ENCODE data around the gene SOBP. TPM values are rescaled to one million over a fixed set of nuclear protein-coding genes. Genes with fewer than 3 reads are reported as not detected.

The SOBP gene
- total and polyA plus RNA-seq, 2 experiments from 2014 or later = 1.5 to 3.0 TPM

DNA sequence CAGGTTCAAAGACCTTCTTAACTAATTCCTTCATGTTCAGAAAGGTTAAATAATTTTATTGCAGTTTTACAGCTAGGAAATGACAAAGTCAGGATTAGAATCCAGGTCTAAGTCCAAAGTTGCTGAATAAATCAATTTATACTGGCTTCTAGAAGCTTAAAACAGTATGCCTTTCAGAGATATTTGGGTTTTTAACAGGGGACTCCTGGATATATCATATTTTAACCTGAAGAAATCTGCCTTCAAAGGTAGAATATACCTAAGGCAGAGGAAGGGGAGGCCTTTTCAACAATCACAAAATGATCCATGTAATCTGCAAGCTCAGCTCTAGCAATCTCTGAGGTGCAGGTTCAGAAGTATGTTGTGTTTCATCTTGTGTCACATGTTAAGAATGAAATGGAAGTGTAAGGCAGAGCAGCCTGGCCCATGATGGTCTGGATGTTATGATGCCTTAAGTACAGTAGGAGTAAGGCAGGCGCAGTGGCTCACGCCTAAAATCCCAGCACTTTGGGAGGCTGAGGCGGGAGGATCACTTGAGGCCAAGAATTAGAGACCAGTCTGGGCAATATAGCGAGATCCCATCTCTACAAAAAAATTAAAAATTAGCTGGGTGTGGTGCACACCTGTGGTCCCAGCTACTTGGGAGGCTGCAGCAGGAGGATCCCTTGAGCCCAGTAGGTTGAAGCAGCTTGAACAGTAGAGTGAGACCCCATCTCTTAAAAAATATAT lies 123.9 kb downstream of the SOBP start (continued):
- TF ChIP-seq EZH2phosphoT487 (IDR thresholded peaks at IDR 0.05; ENCODE audit: unreplicated experiment) (no peak), ZNF331 (CRISPR knock-in tag; IDR thresholded peaks at IDR 0.05; ENCODE audit: low read depth) (no peak), NANOG (IDR thresholded peaks at IDR 0.05; ENCODE audit: borderline replicate concordance) (no peak), STAT1 (IDR thresholded peaks at IDR 0.05; ENCODE audit: unreplicated experiment) (no peak), POLR2AphosphoS5 (IDR thresholded peaks at IDR 0.05; ENCODE audit: low read depth) (no peak)
- TF ChIP-seq, protein P1, sequence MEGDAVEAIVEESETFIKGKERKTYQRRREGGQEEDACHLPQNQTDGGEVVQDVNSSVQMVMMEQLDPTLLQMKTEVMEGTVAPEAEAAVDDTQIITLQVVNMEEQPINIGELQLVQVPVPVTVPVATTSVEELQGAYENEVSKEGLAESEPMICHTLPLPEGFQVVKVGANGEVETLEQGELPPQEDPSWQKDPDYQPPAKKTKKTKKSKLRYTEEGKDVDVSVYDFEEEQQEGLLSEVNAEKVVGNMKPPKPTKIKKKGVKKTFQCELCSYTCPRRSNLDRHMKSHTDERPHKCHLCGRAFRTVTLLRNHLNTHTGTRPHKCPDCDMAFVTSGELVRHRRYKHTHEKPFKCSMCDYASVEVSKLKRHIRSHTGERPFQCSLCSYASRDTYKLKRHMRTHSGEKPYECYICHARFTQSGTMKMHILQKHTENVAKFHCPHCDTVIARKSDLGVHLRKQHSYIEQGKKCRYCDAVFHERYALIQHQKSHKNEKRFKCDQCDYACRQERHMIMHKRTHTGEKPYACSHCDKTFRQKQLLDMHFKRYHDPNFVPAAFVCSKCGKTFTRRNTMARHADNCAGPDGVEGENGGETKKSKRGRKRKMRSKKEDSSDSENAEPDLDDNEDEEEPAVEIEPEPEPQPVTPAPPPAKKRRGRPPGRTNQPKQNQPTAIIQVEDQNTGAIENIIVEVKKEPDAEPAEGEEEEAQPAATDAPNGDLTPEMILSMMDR (conservative IDR thresholded peaks at IDR 0.05; ENCODE audit: low read depth in 2 of 2) = no peak
- TF ChIP-seq, protein P2, sequence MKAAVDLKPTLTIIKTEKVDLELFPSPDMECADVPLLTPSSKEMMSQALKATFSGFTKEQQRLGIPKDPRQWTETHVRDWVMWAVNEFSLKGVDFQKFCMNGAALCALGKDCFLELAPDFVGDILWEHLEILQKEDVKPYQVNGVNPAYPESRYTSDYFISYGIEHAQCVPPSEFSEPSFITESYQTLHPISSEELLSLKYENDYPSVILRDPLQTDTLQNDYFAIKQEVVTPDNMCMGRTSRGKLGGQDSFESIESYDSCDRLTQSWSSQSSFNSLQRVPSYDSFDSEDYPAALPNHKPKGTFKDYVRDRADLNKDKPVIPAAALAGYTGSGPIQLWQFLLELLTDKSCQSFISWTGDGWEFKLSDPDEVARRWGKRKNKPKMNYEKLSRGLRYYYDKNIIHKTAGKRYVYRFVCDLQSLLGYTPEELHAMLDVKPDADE (IDR thresholded peaks at IDR 0.05) = no peak

DNA sequence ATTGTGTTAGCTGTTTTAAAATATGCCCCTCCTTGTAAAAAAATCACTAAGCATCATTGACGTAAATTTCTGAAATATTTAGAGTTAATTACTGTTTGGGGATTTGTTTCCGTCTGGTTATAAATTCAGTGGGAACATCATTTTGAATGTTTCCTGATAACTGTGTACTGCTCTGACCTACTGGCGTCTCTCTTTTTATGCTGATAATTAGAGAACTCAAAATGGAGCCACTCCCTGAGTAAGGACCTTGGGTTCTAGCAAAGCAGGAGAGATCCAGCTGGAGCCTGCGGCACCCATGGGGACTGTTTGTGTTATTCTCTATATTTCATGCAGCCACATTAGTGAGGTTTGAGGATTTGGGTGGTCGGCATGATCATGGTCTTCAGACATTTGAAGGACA lies 124.9 kb downstream of the SOBP start:
- TF ChIP-seq STAT1 (IDR thresholded peaks at IDR 0.05; ENCODE audit: unreplicated experiment) = no peak
- TF ChIP-seq EZH2 (IDR thresholded peaks at IDR 0.05; ENCODE audit: low read depth, unreplicated experiment) = no peak
- no peak for TF ChIP-seq ZNF331 (CRISPR knock-in tag; IDR thresholded peaks at IDR 0.05; ENCODE audit: low read depth)
- TF ChIP-seq, protein P2 (IDR thresholded peaks at IDR 0.05) = no peak
- TF ChIP-seq CREB1 (CRISPR knock-in tag; IDR thresholded peaks at IDR 0.05; ENCODE audit: low read depth) = no peak
- no peak overlapping the region for H3K4me3 ChIP-seq
- peaks cover 56% of the 10 kb centered on the region for H3K4me1 ChIP-seq (ENCODE audit: insufficient read depth)
- H4K20me1 ChIP-seq (replicated peaks; ENCODE audit: insufficient read depth) = no peaks in the 10 kb centered on the region
- no peak for ATAC-seq
- H3K36me3 Mint-ChIP-seq (ENCODE audit: low read depth) = no peaks in the 10 kb centered on the region
- no peak overlapping the region for H3K27ac ChIP-seq (ENCODE audit: low read depth)
- H3K9me2 ChIP-seq (ENCODE audit: insufficient read depth) = no peaks in the 10 kb centered on the region
- H3K9me3 Mint-ChIP-seq = no peaks in the 10 kb centered on the region
- DNase-seq (ENCODE audit: low spot score) = no peak
- H3K27ac Mint-ChIP-seq = peak overlapping the region; percentile 50; the same call in 1 of the 2 replicates
- peak overlapping the region; percentile 2; the same call in 1 of the 3 replicates for H3K4me3 Mint-ChIP-seq
- no peak overlapping the region for H2AFZ ChIP-seq
- peak overlapping the region; percentile 50; the same call in 1 of the 2 replicates for H3K4me2 ChIP-seq
- no peaks in the 10 kb centered on the region; the same call in 1 of the 2 replicates for H3F3A ChIP-seq (replicated peaks; ENCODE audit: low read depth)
- H3K36me3 ChIP-seq (ENCODE audit: insufficient read depth) = no peaks in the 10 kb centered on the region
- peaks cover 2% of the 10 kb centered on the region for H3K27me3 Mint-ChIP-seq (ENCODE audit: insufficient read depth, low read depth, poor library complexity)
- no peaks in the 10 kb centered on the region for H3K27me3 ChIP-seq (ENCODE audit: insufficient read depth)
- peaks cover 62% of the 10 kb centered on the region for H3K4me1 Mint-ChIP-seq
- H3K79me2 ChIP-seq (replicated peaks; ENCODE audit: insufficient read depth) = no peaks in the 10 kb centered on the region
